HG02973 (cell line): ENCODE measurements around the gene ANKRD62.

Source experiments
- ATAC-seq: cut with Tn5 transposase; IDR thresholded peaks from one replicate; pipeline ENCODE4 v1.9.1; 2021; ENCODE audit warnings: moderate library complexity; ENCODE audit not compliant: unreplicated experiment

Gene ANKRD62

DNA sequence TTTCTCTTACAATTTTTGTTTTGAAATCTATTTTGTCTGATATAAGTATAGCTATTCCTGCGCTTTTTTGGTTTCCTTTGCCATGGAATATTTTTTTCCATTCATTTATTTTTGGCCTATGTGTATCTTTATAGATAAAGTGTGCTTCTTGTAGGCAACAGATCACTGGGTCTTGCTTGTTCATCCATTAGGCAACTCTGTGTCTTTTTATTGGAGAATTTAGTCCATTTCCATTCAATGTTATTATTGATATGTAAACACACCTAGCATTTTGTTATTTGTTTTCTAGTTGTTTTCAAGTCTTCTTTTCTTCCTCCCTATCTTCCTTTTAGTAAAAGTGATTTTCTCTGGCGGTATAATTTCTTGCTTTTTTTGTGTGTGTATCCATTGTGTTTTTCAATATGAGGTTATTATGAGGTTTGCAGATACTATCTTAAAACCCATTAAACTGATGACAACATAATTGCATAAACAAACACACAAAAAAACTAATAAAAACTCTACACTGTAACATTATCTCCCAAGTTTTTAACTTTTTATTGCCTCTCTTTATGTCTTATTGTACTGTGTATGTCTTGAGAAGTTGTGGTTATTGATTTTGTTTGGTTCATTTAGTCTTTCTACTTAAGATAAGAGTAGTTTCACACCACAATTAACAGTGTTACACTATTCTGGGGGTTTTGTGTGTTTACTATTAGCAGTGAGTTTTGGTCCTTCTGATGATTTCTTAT lies 71.6 kb downstream of the ANKRD62 start:
- no peak for ATAC-seq
